ENCODE results near the gene FILIP1L. TPM values are rescaled to one million over a fixed set of nuclear protein-coding genes. Genes with fewer than 3 reads are reported as not detected.

Gene FILIP1L
- total and polyA plus RNA-seq, 2 of the 13 experiments (the other 11 are each of a cell fraction or from before 2014, with no cell fraction given): 8.1 to 187 TPM

GRCh38 chr3:99921377-99921695 lies 193.0 kb downstream of the FILIP1L start (continued):
- peak; percentile 61; the same call in 1 of the 2 replicates for TF ChIP-seq ZFP36L1 (CRISPR knock-in tag; IDR thresholded peaks at IDR 0.05)
- peak; percentile 52; the same call in 1 of the 2 replicates for TF ChIP-seq MAX (IDR thresholded peaks at IDR 0.05)
- TF ChIP-seq TARDBP (CRISPR knock-in tag; IDR thresholded peaks at IDR 0.05): 0 out of 2 replicates have a peak, but pooled peaks have one; percentile 19
- 0 out of 2 replicates have a peak, but pooled peaks have one; percentile 9 for TF ChIP-seq KDM2A (CRISPR knock-in tag; IDR thresholded peaks at IDR 0.05; ENCODE audit: borderline replicate concordance, low read depth)
- TF ChIP-seq TBX2 (CRISPR knock-in tag; IDR thresholded peaks at IDR 0.05; ENCODE audit: borderline replicate concordance): peak; percentile 39; the same call in 1 of the 2 replicates
- TF ChIP-seq ZNF678 (CRISPR knock-in tag; IDR thresholded peaks at IDR 0.05): 0 out of 2 replicates have a peak, but pooled peaks have one; percentile 44
- TF ChIP-seq ZNF784 (CRISPR knock-in tag; IDR thresholded peaks at IDR 0.05; ENCODE audit: borderline replicate concordance): no peak
- TF ChIP-seq ZNF484 (CRISPR knock-in tag; IDR thresholded peaks at IDR 0.05; ENCODE audit: borderline replicate concordance, low read depth): no peak
- no peak for TF ChIP-seq XRCC5 (optimal IDR thresholded peaks at IDR 0.05; ENCODE audit: low read length)
- TF ChIP-seq ZNF468 (CRISPR knock-in tag; IDR thresholded peaks at IDR 0.05): peak; percentile 83; the same call in 1 of the 2 replicates
- TF ChIP-seq ZNF629 (CRISPR knock-in tag; conservative IDR thresholded peaks at IDR 0.05): no peak
- TF ChIP-seq SATB2 (CRISPR knock-in tag; IDR thresholded peaks at IDR 0.05): 0 out of 2 replicates have a peak, but pooled peaks have one; percentile 29
- TF ChIP-seq, protein P1, sequence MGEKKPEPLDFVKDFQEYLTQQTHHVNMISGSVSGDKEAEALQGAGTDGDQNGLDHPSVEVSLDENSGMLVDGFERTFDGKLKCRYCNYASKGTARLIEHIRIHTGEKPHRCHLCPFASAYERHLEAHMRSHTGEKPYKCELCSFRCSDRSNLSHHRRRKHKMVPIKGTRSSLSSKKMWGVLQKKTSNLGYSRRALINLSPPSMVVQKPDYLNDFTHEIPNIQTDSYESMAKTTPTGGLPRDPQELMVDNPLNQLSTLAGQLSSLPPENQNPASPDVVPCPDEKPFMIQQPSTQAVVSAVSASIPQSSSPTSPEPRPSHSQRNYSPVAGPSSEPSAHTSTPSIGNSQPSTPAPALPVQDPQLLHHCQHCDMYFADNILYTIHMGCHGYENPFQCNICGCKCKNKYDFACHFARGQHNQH (CRISPR knock-in tag; IDR thresholded peaks at IDR 0.05): 0 out of 2 replicates have a peak, but pooled peaks have one; percentile 61
- TF ChIP-seq NPAS2 (CRISPR knock-in tag; IDR thresholded peaks at IDR 0.05; ENCODE audit: borderline replicate concordance): no peak
- peak; percentile 2; the same call in 1 of the 2 replicates for TF ChIP-seq SETDB1 (CRISPR knock-in tag; IDR thresholded peaks at IDR 0.05; ENCODE audit: borderline replicate concordance)
- TF ChIP-seq SMAD1 (CRISPR knock-in tag; IDR thresholded peaks at IDR 0.05; ENCODE audit: borderline replicate concordance, low read depth): no peak
- 0 out of 2 replicates have a peak, but pooled peaks have one; percentile 87 for TF ChIP-seq ZFX (CRISPR knock-in tag; IDR thresholded peaks at IDR 0.05; ENCODE audit: low read depth)
- 0 out of 2 replicates have a peak, but pooled peaks have one; percentile 11 for TF ChIP-seq MIER3 (CRISPR knock-in tag; IDR thresholded peaks at IDR 0.05; ENCODE audit: borderline replicate concordance)
- no peak for TF ChIP-seq KLF9 (CRISPR knock-in tag; IDR thresholded peaks at IDR 0.05; ENCODE audit: low read depth)
- 0 out of 2 replicates have a peak, but pooled peaks have one; percentile 51 for TF ChIP-seq ZNF512 (CRISPR knock-in tag; IDR thresholded peaks at IDR 0.05)
- no peak for TF ChIP-seq ZNF776 (CRISPR knock-in tag; IDR thresholded peaks at IDR 0.05)
- TF ChIP-seq ZNF343 (CRISPR knock-in tag; IDR thresholded peaks at IDR 0.05): 0 out of 2 replicates have a peak, but pooled peaks have one; percentile 32
- no peak for TF ChIP-seq SMAD9 (CRISPR knock-in tag; IDR thresholded peaks at IDR 0.05)
- TF ChIP-seq ZMYM4 (CRISPR knock-in tag; IDR thresholded peaks at IDR 0.05): 0 out of 2 replicates have a peak, but pooled peaks have one; percentile 6
- TF ChIP-seq, protein P2, sequence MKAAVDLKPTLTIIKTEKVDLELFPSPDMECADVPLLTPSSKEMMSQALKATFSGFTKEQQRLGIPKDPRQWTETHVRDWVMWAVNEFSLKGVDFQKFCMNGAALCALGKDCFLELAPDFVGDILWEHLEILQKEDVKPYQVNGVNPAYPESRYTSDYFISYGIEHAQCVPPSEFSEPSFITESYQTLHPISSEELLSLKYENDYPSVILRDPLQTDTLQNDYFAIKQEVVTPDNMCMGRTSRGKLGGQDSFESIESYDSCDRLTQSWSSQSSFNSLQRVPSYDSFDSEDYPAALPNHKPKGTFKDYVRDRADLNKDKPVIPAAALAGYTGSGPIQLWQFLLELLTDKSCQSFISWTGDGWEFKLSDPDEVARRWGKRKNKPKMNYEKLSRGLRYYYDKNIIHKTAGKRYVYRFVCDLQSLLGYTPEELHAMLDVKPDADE (CRISPR knock-in tag; IDR thresholded peaks at IDR 0.05): no peak

Measured in HepG2 (cell line).